Activated T-cell treated with anti-CD3 and anti-CD28 coated beads for 1 hour (primary cell): ENCODE results near the gene TSSK2.

Experiments used
- DNase-seq: peaks from one replicate; pipeline ENCODE4 v3.0.0-alpha.2; 2020; ENCODE audit warnings: low read depth

TSSK2 gene

DNA sequence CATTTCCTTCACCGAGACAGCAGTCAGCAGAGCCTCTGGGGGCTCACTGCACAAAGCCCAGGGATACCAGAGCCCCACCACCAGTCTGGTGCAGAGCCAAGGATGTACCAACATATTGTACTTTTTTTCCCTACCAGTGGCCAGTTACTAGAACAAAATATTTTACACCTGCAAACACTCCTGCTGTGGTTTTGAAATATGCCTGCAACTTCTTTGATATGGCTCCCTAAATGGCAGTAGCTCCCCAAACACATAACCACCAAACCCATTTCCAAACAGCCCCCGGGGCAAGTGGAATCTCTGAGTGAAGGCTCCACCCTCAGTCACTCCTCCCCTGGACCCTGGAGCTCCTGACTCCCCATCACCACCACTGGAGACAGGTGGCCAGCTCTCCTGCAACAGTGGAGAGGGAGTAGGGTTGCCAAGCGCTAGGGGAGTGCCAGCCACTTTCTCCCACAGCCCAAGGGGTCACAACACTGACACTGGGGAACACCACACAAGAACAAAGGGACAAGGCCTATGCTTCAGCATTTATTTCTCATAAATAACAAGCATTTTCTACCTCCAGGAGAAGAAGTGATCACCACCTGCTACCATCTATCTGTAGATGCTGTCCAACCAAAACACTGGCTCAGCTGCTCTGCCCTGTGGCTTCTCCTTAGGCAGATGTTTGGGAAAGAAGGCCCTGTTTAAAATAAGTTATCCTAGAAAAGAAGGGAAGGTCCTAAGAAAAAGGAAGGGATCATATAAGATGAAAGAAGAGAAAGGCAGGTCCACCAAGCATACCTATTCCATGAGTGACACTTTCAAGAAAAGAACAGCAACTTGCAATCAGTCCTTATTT, 24.0 kb upstream of the TSSK2 start:
- DNase-seq: no peak

DNA sequence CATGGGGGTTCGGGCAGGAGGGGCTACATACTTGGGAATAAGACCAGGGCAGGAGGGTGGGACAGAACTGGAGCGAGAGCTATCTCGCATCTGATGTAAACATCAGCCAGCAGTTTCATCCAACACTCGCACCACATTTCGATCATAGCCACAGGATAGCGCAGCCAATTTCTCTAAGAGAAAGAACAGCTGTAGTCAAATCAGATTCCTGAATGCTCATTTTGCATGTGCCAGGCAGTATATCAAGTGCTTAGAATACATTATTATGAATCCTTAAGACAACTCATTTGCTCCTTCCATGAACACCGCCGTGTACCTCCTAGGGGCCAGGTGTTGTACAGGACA, 23.4 kb upstream of the TSSK2 start:
- DNase-seq: no peak

DNA sequence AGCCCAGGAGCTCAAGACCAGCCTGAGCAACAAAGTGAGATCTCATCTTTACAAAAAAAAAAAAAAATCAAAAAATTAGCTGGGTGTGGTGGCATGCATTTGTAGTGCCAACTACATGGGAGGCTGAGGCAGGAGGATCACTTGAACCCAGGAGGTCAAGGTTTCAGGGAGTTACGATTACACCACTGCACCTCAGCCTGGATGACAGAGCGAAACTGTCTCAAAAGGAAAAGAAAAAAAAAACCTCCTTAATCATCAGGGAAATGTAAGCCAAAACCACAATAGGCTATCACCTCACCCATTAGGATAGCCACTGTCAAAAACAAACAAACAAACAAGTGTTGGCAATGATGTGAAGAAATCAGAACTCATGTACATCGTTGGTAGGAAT, 22.3 kb upstream of the TSSK2 start:
- no peak for DNase-seq

DNA sequence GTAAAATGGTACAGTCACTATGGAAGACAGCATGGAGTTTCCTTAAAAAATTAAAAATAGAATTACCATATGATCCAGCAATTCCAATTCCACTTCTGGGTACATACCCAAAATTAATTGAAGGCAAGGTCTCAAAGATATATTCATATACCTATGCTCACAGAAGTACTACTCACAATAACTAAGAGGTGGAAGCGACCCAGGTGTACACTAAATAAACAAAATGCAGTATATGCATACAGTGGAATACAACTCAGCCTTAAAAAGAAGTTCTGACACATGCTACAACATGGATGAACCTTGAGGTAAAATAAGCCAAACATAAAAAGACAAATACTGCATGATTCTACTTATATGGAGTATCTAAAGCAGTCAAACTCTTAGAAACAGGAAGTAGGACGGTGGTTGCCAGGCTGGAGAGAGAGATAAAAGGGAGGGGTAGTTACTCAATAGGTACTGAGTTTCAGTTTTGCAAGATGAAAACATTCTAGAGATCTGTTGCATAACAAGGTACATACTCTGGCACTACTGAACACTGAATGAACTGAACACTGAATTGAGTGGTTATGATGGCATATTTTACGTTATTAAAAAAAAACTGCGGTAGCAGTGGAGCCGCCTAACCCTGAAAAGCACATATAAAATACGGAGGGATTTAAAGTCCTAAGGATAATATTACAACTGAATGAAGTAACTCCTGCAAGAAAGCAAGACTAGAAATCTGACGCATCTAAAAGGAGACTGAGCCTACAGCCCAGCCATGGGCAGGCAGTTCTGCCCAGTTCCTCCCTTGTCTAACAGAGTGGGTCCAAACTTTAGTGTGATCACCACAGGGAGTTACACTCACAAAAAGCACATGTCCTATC, 21.7 kb upstream of the TSSK2 start:
- DNase-seq: no peak

DNA sequence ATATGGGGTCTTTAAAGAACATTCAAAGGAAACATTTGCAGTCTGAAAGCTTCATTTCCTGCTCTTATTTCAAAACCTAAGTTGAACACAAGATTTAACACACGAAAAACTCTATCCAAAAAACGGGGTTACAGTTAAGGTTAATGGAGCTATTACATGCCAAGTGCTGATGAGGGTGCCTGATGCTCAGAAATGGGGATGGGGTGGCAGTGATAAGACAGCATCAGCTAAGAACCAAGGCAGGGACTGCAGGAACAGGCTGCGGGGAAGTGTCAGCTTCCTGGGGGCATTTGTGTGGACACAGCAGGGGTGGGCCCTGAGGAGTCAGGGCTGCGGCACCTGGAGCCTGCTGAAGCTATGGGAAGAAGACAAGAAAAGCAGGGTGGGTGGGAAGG, 21.0 kb upstream of the TSSK2 start:
- no peak for DNase-seq

DNA sequence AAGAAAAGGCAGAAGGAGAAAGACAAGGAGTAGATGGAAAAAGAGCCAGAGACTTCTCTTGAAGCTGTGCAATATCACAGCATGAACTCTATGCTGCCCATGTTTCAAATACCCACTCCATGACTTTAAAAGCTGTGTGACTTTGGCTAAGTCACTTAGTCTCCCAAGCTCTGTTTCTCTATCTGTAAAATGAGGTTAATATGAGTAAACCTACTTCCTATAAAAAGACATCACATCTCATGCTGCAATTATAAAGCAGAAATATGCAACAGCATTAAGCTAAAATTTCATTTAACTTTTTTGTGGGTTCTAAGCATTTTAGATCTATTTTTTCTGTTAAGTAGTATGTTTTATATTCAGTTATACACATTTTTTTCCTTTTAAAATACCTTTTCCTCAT, 20.5 kb upstream of the TSSK2 start:
- DNase-seq: no peak

DNA sequence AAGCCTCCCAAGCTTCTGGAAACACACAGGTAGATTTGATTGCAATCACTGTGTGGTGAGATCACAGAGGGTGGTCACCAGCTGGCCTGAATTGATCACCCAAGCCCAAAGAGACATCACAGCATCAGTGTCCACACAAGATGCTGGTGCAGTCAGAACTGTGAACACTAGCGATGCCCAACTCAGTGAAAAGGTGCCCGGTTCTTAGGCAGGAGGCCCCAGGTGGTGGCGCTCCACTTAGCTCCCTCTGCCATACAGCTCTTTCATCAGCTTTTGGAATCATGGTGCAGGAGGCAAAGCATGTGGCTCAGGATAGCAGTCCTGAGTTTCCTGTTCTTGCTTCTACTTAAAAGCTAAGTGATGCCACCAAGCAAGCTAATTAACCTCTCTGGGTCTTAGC, 20.0 kb upstream of the TSSK2 start:
- no peak for DNase-seq

DNA sequence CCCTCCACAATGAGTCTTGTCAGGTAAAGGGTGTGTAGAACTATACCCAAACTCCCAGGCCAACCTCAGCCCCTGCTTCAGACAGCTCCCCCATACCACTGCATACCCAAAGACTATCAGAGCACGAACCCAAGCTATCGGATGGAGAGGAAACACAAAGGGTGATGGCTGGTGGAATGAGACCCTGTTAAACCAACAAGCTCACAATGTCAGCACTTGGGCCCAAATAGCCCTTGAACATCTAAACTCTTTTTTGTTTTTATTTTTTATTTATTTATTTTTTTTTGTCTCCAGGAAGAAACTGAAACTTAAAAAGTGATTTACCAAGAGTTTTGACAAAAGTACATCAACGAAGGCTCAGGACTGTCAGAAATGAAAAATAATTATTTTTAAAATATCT, 19.5 kb upstream of the TSSK2 start:
- no peak for DNase-seq

DNA sequence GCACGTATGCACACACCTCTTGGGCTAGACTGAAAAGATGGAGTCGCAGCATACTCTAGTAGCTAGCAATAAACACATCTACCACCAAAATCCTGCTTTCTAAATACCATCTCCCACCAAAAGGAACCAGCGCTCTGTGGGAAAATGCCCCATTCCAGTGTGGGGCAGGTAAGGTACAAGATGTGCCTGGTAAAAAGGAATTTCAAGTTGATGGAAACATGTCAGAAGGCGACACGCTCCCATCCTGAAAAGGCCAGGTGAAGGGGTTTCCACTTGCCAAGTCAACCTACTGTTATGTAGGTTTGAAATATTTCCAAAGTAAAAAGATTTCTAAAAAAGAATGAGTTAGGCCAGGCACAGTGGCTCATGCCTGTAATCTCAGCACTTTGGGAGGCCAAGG, 17.7 kb upstream of the TSSK2 start:
- DNase-seq: no peak

DNA sequence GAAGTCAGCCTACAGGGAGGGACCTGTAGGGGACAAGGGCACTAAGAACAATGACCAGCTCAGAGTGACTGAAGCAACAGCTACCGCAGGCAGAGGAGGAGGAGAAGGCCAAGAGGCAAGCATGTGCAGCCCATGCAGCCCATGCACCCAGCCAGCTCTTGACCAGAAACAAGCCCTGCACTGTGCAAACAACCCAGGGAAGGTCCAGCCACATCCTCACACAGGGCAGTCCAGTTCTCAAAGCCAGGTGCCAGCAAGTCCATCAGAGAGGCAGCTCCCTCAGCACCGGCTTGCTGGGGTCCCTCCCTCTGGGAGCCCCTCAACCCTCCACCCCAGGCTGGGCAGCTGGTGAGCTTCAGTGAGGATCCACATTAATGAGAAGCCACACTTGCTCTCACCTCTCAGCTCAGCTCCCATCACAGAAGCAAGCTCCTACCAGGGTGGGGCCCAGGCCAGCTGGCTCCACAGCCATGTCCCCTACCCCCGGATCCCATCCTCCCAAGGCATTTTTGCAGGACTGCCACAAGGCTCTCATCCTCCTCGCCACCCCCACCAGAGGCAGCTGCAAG, 16.0 kb upstream of the TSSK2 start:
- DNase-seq: no peak

DNA sequence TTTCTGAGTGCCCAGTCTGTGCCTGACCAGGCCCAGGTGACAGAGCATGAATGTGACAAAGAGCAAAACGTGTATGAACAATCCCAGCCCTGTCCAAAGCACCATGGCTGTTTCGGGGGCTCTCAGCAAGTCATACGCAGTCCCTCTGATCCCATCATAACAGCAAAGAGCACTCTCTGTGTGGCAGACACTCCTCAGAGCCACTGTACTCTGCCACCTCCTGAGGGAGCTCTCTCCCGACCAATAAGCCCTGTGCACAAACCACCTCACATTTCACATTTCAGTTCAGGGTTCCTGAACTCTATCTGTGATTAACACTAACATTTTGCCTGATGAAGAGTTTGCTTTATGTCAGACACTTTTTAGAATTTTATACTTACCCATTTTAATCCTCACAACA, 15.5 kb upstream of the TSSK2 start:
- DNase-seq: no peak

DNA sequence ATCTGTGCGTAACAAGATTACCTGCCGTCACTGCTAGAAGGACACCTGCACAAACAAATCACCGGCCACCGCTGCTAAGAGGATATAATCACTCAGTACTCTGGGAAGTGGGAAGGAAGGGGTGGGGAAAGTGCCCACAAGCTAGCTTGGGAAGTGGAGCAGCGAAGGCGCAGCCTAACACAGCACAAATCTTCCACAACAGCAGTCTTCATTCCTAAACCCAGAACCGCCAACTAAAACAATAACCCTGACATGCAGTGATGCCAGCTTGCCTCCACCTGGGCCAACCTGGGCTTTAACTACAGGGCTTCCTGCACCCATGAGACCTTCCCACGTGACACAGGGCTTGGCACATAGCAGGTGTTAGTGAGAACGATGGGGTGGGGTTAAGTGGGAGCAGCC, 14.0 kb upstream of the TSSK2 start:
- no peak for DNase-seq

DNA sequence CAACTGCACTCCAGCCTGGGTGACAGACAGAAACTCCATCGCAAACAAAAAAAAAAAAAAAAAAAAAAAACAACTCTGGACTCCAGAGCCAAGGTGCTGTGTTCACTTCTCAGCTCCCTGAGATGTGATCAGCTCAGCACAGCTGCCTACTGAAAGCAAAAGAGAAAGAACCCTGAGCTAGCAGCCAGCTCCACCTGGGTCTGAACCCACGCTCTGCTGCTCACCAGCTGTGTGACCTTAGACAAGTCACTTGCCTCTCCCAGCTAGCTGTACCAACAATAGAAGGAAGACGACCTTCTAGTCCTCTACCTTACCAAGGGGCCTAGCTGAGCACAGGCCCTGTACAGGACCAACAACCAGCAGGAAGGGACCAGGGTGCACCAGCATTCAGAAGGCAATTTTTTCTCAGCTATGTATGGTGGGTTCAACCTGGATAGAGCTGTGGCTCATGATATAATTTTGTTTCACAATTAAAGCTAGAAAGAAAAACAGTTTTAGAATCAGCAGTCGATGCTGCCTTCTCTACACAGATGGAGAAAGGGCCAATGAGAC, 12.7 kb upstream of the TSSK2 start:
- DNase-seq: no peak

DNA sequence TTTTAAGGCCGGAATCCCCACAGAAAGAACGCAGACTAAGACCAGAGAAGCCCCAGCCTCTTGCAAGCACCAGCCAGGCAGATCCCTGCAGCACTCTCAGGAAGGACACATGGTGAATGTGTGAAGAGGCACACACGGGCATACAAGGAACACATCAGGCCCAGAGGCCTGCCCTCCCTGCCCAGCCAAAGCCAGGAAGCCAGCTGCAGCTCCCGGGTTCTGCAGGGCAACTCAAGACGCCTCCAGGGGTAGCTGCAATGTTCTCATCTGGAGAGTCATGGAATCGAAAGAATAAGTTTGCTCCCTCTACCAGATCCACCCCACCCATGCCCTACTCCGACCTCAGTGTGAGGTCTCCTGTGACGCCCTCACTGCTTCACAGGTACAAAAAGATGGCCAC, 11.2 kb upstream of the TSSK2 start:
- DNase-seq: no peak

DNA sequence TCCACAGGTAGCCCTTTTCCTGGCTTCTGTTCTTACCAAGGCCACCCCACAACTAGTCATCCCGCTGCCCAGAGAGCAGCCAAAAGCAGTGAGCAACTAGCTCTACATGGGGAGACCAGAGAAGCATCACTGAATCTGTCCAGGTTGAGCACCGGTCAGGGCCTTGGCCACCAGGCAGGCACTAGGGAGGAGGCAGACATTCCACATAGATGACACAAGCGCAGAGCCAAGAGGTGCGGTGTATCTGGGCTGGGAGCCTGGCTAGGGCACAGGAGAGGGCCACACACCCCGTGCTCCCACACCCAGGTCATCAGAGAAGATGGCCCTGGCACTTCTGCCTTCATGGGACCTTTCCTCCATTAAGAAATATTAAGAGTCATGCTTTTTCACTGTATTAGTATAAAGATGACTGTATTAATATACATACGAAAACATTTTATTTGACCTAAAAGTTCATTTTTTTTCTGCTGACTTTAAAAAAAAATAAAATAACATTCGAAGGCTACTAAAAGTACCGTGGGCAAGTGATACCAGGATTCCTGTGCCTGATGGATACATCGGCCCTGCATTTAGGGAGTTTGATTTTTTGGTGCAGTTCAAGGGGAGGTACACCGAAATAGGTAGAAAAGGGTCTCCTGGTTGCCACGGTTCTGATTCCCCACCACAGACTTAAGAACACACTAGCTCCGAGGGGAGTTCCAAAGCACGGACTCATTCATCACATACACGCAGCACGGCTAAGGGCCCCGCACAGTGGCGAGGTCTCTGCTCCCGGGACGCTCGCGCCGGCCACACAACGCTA, 10.1 kb upstream of the TSSK2 start:
- no peak for DNase-seq

DNA sequence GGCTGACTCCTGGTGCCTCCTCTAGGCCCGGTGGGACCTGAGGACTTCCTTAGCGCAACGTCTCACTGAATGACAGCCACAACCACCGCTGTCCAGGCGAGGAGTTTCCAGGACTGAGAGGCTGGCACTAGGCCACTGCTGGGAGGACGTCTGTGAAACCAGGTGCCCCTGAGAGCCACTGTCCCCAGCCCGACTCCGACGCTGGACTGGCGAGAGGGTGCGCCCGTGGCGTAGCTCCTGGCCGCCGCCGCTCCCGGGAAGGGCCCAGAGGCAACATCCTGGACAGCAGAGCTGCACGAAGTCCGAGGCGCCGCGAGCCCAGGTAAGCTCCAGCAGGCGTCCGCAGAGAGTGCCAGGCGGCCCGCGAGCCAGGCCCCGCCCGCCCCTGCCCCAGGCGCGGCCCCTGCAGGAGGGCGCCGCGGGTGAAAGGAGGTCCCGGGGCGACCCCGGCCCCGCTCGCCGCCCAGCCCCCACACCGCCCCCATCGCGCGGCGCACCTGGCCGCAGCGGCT, 9.4 kb upstream of the TSSK2 start:
- no peak for DNase-seq

DNA sequence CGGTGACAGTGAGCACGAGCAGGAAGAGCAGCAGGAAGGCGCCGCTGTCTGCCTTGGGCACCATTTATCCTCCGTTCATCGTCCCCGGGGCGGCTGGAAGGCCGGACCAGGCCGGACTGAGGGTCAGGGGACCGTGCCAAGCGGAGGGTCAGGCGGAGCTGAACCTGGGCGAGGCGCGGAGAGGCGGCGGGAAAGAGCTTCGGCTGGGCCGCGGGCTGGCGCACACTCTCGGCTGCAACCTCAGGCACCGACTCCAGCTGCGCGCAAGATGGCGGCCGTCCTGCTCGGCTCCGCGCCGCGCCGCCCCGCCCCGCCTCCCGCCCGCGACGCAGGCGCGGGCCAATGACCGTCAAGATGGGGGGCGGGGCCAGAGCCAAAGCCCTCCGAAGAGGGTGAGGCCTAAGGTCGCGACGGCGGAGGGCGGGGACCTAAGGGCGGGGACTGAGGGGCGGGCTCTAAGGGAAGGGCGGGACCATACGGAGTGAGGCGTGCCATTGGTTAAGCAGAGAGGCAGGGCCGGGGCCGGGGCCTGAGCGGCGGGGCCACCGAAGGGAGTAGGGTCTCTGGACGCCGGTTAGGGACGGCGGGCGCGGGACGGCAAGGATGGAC, 8.9 kb upstream of the TSSK2 start, which contains the start of gene DGCR2:
Gene DGCR2, minus strand, starts transcription at position 270 of the 609 bp plus-strand sequence. Its CDS starts 206 bp downstream, at position 64.
- DNase-seq: peak; percentile 97

DNA sequence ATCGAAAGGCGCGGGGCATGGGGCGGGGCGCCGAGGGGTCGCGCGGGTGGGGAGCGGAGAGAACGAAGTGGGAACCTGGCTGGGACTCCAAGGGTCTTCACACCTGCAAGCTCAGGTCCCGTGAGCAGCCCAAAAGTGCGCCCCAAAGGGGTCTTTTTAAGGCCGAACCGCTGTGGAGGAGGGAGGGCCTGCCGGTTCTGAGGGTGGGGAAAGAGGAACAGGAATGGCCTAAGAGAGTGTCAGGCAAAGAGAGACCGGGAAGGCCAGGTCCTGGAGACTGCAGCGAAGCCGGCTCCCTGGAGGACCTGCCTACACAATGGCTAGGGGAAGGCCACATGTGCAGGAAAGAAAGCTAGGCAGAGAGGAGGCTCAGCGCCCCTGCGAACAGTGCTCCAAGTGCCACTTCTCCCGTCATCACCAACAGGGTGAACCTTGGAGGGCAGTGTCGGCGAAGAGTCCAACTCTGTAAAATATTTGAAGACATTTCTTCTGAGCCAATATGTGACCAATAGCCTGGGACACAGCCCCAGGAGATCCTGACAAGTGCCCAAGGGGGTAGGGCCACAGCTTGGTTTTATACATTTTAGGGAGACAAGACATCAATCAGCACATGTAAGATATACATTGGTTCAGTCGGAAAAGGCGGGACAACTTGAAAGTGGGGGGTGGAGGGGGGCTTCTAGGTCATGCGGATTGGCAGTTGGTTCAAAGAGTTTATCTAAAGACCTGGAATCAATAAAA, 8.2 kb upstream of the TSSK2 start:
- no peak for DNase-seq

DNA sequence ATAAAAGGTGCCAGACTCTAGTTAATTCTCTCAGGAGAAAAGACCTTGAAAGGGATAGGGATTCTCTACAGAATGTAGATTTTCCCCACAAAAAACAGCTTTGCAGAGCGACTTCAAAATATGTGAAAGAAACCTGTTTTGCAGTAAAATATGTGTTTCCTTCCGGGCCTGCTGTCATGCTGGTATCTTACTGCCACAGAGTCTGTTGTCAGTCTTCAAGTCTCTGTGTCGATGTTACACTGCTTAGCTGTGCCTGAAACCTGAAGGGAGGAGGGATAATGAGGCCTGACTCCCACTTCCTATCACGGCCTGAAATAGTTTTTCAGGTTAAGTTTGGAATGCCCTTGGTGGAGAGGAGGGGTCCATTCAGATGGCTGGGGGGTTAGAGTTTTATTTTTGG, 7.2 kb upstream of the TSSK2 start:
- DNase-seq: no peak

DNA sequence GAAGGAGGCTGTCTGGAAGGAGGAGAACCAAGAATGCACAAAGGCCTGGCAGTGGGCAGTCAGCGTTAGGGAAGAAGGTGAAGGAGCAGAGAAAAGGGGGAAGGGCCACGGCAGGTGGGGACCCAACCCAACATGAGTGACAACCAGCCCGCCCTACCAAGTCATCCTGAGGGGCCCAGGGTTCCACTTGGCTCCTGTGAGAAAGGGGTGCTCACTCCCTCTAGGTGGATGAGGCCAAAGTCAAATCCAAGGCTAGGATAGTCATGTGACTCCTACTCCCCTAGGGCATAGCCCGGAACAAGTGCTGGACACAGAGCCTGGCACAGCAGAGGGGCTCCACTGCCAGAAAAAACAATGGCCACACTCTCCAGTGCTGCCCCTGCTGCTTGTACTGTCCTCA, 6.7 kb upstream of the TSSK2 start:
- no peak for DNase-seq

DNA sequence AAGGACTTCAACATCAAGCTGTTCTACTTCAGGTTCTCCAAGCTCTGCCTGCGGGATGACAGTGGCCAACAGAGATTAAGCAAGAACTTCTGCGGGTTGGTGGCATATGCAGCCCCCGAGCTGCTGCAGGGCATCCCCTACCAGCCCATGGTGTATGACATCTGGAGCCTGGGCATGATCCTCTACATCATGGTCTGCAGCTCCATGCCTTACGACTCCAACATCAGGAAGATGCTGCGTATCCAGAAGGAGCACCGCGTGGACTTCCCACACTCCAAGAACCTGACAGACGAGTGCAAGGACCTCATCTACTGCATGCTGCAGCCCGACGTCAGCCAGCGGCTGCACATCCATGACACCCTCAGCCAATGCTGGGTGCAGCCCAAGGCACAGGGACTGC, 6.1 kb upstream of the TSSK2 start:
- DNase-seq: no peak
